Lower leg skin (tissue), 4 donors: ENCODE results near the gene RGMA. TPM values are rescaled to one million over a fixed set of nuclear protein-coding genes. Genes with fewer than 3 reads are reported as not detected.

Experiments
- DNase-seq, 2 donors: peaks; one replicate each; pipeline ENCODE4 v3.0.0-alpha.2; 2019; ENCODE audit warnings: low spot score in 2 of 2
- H3K4me3 ChIP-seq: fragments of 200-600 bp; sonication (generic); 2 replicates; pipeline ENCODE4 v1.5.1; 2017; ENCODE audit warnings: mild to moderate bottlenecking, low read depth; ENCODE audit not compliant: poor library complexity, severe bottlenecking
- POLR2A ChIP-seq, 2 donors: fragments of 450-650 bp; IDR thresholded peaks; one replicate each; pipeline ENCODE4 v1.6.1; 2016 to 2017; ENCODE audit warnings: antibody characterized with exemption in 2 of 2, mild to moderate bottlenecking in 1 of 2, moderate library complexity in 1 of 2
- WGBS, 2 donors: methylation state at CpG; one replicate each; pipeline ENCODE4 v1.1.5; 2018; 5-methylcytosine and 5-hydroxymethylcytosine counted together
- intact Hi-C: fragments of 100-400 bp; cut with DNase I; formaldehyde crosslinking; loops from one replicate; pipeline ENCODE4 v1.15.0; 2023; ENCODE audit warnings: low total_unique reads
- total RNA-seq, 4 donors: library from RNA; depleted of rRNA; stranded (reverse); fragments of >200 nt; gene quantifications; one replicate each; pipeline ENCODE4 v1.1.0, GENCODE V29; 2016
- TF ChIP-seq, protein P1 (sequence below), 3 donors: fragments of 450-650 bp; IDR thresholded peaks; one replicate each; pipeline ENCODE4 v1.5.1; 2016; ENCODE audit warnings: antibody characterized with exemption in 3 of 3, mild to moderate bottlenecking in 3 of 3, moderate library complexity in 2 of 3

Gene RGMA
- total RNA-seq, 4 donors from 2014 or later: 9.5 to 28.2 (median 16.6) TPM

DNA sequence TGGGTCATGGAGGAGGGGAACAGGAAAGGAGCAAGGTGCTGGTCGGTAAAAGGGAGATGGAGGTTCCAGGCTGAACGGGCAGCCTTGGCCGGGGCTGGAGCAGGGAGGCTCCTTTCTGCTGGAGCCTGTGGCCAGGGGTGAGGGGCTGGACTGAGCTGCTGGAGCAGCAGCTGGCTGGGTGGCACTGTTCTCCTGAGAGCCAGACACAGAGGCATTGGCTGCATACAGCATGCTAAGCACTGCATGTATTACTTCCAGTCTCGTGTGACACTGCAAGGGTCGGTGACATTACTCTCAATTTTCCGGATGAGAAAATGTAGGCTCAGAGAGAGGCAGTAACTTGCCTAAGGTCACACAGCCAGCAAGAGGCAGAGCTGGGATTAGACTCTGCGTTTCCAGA lies 42.3 kb downstream of the RGMA start:
- no peak for TF ChIP-seq POLR2A (IDR thresholded peaks at IDR 0.05)
- TF ChIP-seq, protein P1, sequence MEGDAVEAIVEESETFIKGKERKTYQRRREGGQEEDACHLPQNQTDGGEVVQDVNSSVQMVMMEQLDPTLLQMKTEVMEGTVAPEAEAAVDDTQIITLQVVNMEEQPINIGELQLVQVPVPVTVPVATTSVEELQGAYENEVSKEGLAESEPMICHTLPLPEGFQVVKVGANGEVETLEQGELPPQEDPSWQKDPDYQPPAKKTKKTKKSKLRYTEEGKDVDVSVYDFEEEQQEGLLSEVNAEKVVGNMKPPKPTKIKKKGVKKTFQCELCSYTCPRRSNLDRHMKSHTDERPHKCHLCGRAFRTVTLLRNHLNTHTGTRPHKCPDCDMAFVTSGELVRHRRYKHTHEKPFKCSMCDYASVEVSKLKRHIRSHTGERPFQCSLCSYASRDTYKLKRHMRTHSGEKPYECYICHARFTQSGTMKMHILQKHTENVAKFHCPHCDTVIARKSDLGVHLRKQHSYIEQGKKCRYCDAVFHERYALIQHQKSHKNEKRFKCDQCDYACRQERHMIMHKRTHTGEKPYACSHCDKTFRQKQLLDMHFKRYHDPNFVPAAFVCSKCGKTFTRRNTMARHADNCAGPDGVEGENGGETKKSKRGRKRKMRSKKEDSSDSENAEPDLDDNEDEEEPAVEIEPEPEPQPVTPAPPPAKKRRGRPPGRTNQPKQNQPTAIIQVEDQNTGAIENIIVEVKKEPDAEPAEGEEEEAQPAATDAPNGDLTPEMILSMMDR (IDR thresholded peaks at IDR 0.05): no peak
- no peak overlapping the region for H3K4me3 ChIP-seq
- no peak for DNase-seq
- intact Hi-C loops: no loop called here
- 68 to 81% methylated on average over 6 to 7 of the region's 7 CpGs for WGBS, 2 donors

DNA sequence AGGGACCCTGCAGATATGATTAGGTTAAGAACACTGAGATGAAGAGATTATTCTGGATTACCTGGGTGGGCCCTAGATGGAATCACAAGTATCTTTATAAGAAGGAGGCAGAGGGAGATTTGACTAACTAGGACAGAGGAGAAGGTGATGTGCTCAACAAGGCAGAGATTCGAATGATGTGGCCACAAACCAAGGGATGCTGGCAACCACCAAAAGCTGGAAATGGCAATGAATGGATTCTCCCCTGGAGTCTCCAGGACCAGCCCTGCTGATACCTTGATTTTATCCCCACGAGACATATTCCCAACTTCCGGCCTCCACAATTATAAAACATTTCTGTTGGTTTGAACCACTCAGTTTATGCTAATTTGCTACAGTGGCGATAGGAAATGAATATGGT lies 42.9 kb downstream of the RGMA start:
- intact Hi-C loops: no loop called here
- 89 to 92% methylated on average over 4 of the region's 4 CpGs for WGBS, 2 donors
- TF ChIP-seq POLR2A (IDR thresholded peaks at IDR 0.05): no peak
- TF ChIP-seq, protein P1 (IDR thresholded peaks at IDR 0.05): no peak
- no peak overlapping the region for H3K4me3 ChIP-seq
- no peak for DNase-seq

DNA sequence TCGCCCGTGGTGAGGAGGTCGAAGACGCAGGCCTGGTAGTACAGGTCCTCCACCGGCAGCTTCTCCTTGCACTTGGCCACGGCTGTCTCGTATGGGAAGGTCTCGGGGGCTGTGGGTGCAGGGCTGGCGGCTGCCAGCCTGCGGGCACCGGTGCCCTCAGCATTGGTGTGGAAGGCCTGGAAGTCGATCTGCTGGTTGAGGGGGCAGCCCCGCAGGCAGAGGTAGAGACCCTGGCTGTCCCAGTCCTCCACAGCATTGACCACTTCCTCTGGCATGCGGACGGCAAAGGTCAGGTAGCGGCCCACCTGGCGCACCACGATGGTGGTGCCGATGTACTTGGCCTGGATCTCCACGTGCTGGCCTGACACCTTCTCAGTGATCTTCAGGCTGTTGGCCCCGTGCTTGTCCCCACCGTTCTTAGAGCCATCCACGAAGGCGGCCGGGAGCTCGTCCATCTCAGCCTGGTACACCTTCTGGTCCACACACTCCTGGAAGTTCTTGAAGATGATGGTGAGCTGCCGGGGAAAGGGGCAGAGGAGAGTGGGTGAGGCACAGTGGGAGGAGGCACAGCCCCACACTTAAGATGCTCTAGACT lies 43.7 kb downstream of the RGMA start:
- intact Hi-C loops: no loop called here
- no peak for DNase-seq
- WGBS, 2 donors: 93 to 96% methylated on average over 26 to 27 of the region's 27 CpGs
- H3K4me3 ChIP-seq: no peak overlapping the region
- TF ChIP-seq POLR2A (IDR thresholded peaks at IDR 0.05): no peak
- TF ChIP-seq, protein P1 (IDR thresholded peaks at IDR 0.05): no peak

DNA sequence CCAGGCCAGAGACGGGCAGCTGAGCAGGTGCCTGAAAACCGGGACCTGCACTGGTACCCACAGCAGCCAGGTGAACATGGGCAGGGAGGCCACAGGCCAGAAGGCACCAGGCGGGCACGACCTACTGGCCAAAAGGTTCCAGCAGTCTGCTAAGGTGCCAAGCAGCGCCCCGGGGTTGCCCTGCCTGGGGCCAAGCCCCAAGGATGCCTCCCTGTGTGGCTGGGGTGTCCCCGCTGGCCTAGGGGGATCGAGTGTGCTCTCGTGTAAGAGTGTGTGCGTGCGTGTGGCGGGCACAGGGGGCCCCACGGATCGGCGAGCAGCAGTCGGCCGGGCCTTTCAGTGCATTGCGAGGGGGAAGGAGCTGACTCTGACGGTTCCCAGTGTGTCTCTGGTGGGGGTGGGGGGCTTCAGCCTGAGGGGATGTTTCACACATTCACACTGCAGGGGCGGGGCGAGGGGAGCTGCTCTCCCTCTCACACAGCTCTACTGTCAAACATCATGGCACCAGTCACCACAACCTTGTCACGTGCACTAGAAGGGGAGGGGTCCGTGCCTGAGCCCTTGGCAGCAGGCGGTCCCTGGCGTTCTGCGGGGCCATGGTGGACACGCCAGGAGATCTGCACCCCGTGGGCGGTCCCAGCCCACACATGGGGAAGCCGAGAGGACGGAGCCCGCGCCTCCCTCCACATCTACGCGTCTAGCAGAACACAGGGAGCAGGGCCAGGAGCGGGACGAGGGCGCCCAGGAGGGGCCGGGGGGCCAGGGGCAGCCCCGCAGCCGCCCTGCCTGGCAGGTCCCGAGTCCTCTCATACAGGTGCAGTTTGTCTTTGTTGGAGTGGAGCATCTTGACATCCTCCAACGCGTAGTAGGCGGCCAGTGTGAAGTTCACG lies 44.5 kb downstream of the RGMA start:
- no peak for TF ChIP-seq POLR2A (IDR thresholded peaks at IDR 0.05)
- TF ChIP-seq, protein P1 (IDR thresholded peaks at IDR 0.05): no peak
- DNase-seq: no peak
- 89 to 90% methylated on average over 44 to 45 of the region's 46 CpGs for WGBS, 2 donors
- intact Hi-C loops: no loop called here
- H3K4me3 ChIP-seq: no peak overlapping the region

DNA sequence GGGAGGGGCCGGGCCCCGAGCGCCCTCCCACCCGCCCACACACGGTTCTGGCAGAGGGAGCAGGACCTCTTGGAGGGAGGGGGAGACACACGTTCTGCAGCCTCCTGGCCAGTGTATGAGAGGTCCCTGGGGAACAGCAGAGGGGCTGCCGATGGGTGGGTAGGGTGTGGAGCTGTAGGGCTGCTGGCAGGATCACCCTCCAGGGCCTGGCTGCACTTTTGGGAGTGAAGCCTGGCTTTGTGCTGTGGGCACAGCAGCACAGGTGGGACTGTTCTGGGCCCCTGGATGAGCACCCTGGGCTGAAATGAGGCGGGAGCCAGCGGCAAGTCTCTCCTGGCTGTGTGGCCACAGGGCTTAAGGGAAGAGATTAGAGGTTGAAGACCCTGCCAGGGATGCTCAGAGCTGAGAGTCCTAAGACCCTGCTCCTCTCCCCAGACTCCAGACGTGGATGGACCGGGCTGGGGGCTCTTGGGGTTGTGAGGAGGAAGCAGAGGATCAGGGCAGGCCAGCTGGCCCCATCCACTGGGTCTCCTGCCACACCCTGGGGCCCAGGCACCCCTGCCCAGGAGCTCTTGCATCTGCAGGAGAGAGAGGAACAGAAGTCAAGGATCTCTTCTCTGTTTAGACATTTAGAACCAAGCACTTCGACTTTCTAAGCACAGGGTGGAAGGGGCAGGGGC lies 45.2 kb downstream of the RGMA start:
- 47 to 67% methylated on average over 11 to 12 of the region's 12 CpGs for WGBS, 2 donors
- DNase-seq: no peak
- no peak overlapping the region for H3K4me3 ChIP-seq
- TF ChIP-seq, protein P1 (IDR thresholded peaks at IDR 0.05): no peak
- no peak for TF ChIP-seq POLR2A (IDR thresholded peaks at IDR 0.05)
- intact Hi-C loops: no loop called here
